K562 (cell line): Measurements from ENCODE around the gene ERGIC1. TPM values are rescaled to one million over a fixed set of nuclear protein-coding genes. Genes with fewer than 3 reads are reported as not detected.

Experiments
- BMI1 ChIP-seq: fragments of 150-350 bp; IDR thresholded peaks from 2 replicates; pipeline ENCODE4 v1.6.1; 2014; ENCODE audit warnings: low read length
- BRF2 ChIP-seq: IDR thresholded peaks from 3 replicates; pipeline ENCODE4 v1.6.1; 2011; ENCODE audit warnings: borderline replicate concordance, mild to moderate bottlenecking; ENCODE audit not compliant: insufficient read length, insufficient read depth
- CREB3L1 ChIP-seq: fragments of 450-650 bp; IDR thresholded peaks from 2 replicates; pipeline ENCODE4 v1.6.1; 2014; ENCODE audit warnings: low read depth, mild to moderate bottlenecking, moderate library complexity, borderline replicate concordance
- CTCF ChIP-seq, 3 experiments: IDR thresholded peaks in 2 of 3; conservative IDR thresholded peaks in 1 of 3; 2 replicates each; pipeline ENCODE4 v1.5.1; 2011 to 2012; ENCODE audit warnings: low read length in 3 of 3, mild to moderate bottlenecking in 3 of 3, control low read depth in 2 of 3, improper control_type of control experiment in 1 of 3, inconsistent platforms in 1 of 3, low read depth in 1 of 3, mixed read lengths in 1 of 3, moderate library complexity in 1 of 3; ENCODE audit not compliant: insufficient read depth in 2 of 3
- ELF4 ChIP-seq: fragments of 450-650 bp; formaldehyde crosslinking; IDR thresholded peaks from 2 replicates; pipeline ENCODE4 v1.4.0; 2022; ENCODE audit warnings: missing genetic modification characterization
- HLTF ChIP-seq: fragments of 450-650 bp; IDR thresholded peaks from 2 replicates; pipeline ENCODE4 v1.6.1; 2016
- MEF2D ChIP-seq: conservative IDR thresholded peaks from 2 replicates; pipeline ENCODE4 v1.6.1; 2016; ENCODE audit warnings: low read depth, missing genetic modification characterization, missing compliant biosample characterization
- MTF1 ChIP-seq: fragments of 250-450 bp; sonication (Bioruptor Pico); IDR thresholded peaks from 2 replicates; pipeline ENCODE4 v1.9.0; 2021; ENCODE audit warnings: moderate library complexity, mild to moderate bottlenecking, inconsistent platforms, borderline replicate concordance
- MYBL2 ChIP-seq, 2 experiments: fragments of 450-650 bp in 1 of 2; sonication (generic) in 1 of 2; formaldehyde crosslinking in 1 of 2; IDR thresholded peaks; 2 replicates each; pipeline versions ENCODE4 v1.6.1 to v1.8.1; 2017 to 2022; ENCODE audit warnings: borderline replicate concordance in 1 of 2, inconsistent platforms in 1 of 2, low read depth in 1 of 2, mild to moderate bottlenecking in 1 of 2, missing genetic modification reagents in 1 of 2, moderate library complexity in 1 of 2
- PCBP2 ChIP-seq: fragments of 200-400 bp; formaldehyde crosslinking; IDR thresholded peaks from 2 replicates; pipeline ENCODE4 v1.6.1; 2018; ENCODE audit warnings: low read length, low read depth, mild to moderate bottlenecking, moderate library complexity; ENCODE audit not compliant: poor library complexity, severe bottlenecking
- PRMT5 ChIP-seq: sonication (generic); formaldehyde crosslinking; IDR thresholded peaks from 2 replicates; pipeline ENCODE4 v1.5.0; 2020; ENCODE audit warnings: missing genetic modification reagents
- SPI1 ChIP-seq: IDR thresholded peaks from 2 replicates; pipeline ENCODE4 v1.6.1; 2011; ENCODE audit warnings: low read depth, low read length, control low read depth, borderline replicate concordance
- THRAP3 ChIP-seq: fragments of 450-650 bp; IDR thresholded peaks from 2 replicates; pipeline ENCODE4 v1.6.1; 2016; ENCODE audit warnings: mild to moderate bottlenecking, inconsistent platforms, borderline replicate concordance
- XRCC4 ChIP-seq: IDR thresholded peaks from one replicate; pipeline ENCODE4 v1.6.1; 2011; ENCODE audit not compliant: insufficient read depth, insufficient read length; ENCODE audit errors: extremely low read depth
- XRCC5 ChIP-seq: fragments of 200-400 bp; formaldehyde crosslinking; IDR thresholded peaks from 2 replicates; pipeline ENCODE4 v1.6.1; 2017; ENCODE audit warnings: low read depth, mild to moderate bottlenecking, low read length
- ZBTB34 ChIP-seq: fragments of 250-450 bp; sonication (Bioruptor Pico); IDR thresholded peaks from 2 replicates; pipeline ENCODE4 v1.8.0; 2021; ENCODE audit warnings: mild to moderate bottlenecking, moderate library complexity
- ZNF23 ChIP-seq: fragments of 250-450 bp; sonication (Bioruptor Pico); IDR thresholded peaks from 2 replicates; pipeline ENCODE4 v1.4.0; 2020; ENCODE audit warnings: mild to moderate bottlenecking
- ZNF354B ChIP-seq: fragments of 250-450 bp; sonication (Bioruptor Pico); IDR thresholded peaks from 2 replicates; pipeline ENCODE4 v1.4.0; 2020
- ZNF668 ChIP-seq: fragments of 250-450 bp; sonication (Bioruptor Pico); IDR thresholded peaks from 2 replicates; pipeline ENCODE4 v1.8.0; 2022; ENCODE audit warnings: mild to moderate bottlenecking, inconsistent platforms
- ZNF717 ChIP-seq: fragments of 250-450 bp; sonication (Bioruptor Pico); IDR thresholded peaks from 2 replicates; pipeline ENCODE4 v1.5.0; 2021
- ZNF778 ChIP-seq: fragments of 450-650 bp; formaldehyde crosslinking; IDR thresholded peaks from 2 replicates; pipeline ENCODE4 v1.4.0; 2020; ENCODE audit warnings: mild to moderate bottlenecking, moderate library complexity
- polyA plus RNA-seq, 8 experiments: library from polyadenylated mRNA; depleted of rRNA in 4 of 8; stranded (reverse) in 5 of 8; unstranded in 3 of 8; fragments of >200 nt; fragmentation: Nextera tagmentation in 2 of 8; fragmentation: Illumina TruSeq in 1 of 8; extraction: Ambion mirVana in 2 of 8; extraction: Trizol in 1 of 8; gene quantifications; 2 replicates each; pipeline versions ENCODE4 v1.2.1 to v1.2.3, GENCODE V29; 2011 to 2014; ENCODE audit warnings: inconsistent platforms in 1 of 8, missing spikeins in 1 of 8
- total RNA-seq, 7 experiments: library from RNA; depleted of rRNA in 6 of 7; stranded (reverse); fragments of >200 nt in 6 of 7; fragmentation: Illumina TruSeq in 2 of 7; extraction: Trizol in 2 of 7; gene quantifications; 2 replicates each; pipeline versions ENCODE4 v1.2.1 to v1.2.3, GENCODE V29; 2011 to 2021; ENCODE audit warnings: low replicate concordance in 1 of 7

The ERGIC1 gene
- total and polyA plus RNA-seq, 9 of the 15 experiments (the other 6 are each of a cell fraction or from before 2014, with no cell fraction given): 5.5 to 68.4 (median 36.4) TPM

GRCh38 chr5:172901012-172901780 is 67.1 kb downstream of the ERGIC1 start (continued):
- TF ChIP-seq BRF2 (no peak), ZBTB34 (CRISPR knock-in tag) (no peak), ELF4 (no peak), ZNF717 (CRISPR knock-in tag) (no peak), BMI1 (no peak), MYBL2 (IDR thresholded peaks at IDR 0.05; ENCODE audit: low read depth) (no peak), MYBL2 (CRISPR knock-in tag; IDR thresholded peaks at IDR 0.05; ENCODE audit: borderline replicate concordance) (no peak), XRCC4 (no peak), HLTF (no peak), ZNF778 (CRISPR knock-in tag) (no peak), MEF2D (tag) (peak; percentile 59; the same call in 1 of the 2 replicates), CREB3L1 (no peak), PRMT5 (CRISPR knock-in tag) (no peak), ZNF354B (CRISPR knock-in tag) (no peak), SPI1 (no peak), ZNF23 (CRISPR knock-in tag) (no peak), CTCF (IDR thresholded peaks at IDR 0.05 in 2 of 3, conservative IDR thresholded peaks at IDR 0.05 in 1 of 3; ENCODE audit: insufficient read depth in 2 of 3, low read depth in 1 of 3, low read length in 3 of 3) (no peak), PCBP2 (no peak), ZNF668 (CRISPR knock-in tag) (no peak), THRAP3 (no peak), MTF1 (CRISPR knock-in tag) (no peak), XRCC5 (peak; percentile 73; the same call in 1 of the 2 replicates)
